GM18858 (cell line): ENCODE measurements around the gene REV1.
"Not testable (repeated sequence)": the region's sequence is repeated elsewhere in the genome, so short reads cannot be mapped to it uniquely, and the experiment has no call there.

Experiments
- ATAC-seq: cut with Tn5 transposase; IDR thresholded peaks from one replicate; pipeline ENCODE4 v1.9.1; 2021; ENCODE audit not compliant: unreplicated experiment

Gene REV1

DNA sequence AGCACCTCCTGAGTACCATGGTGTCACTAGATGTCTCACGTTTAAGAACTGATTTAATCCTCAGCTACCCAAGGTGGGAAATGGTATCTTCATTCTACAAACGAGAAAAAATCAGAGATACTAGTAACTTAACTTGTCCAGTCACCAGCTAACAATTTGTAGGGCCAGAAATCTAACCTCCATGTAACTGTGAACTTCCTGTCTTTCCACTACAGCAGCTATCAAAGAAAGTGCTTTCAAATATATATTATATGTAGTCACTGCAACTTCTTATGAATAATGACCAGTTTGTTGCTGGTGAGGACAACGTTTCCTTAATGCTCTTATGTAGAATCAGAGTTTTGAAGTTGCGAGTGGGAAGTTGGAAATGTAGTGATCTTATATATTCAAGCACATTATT lies 1.9 kb downstream of the REV1 start:
- ATAC-seq = no peak

GRCh38 chr2:99485824-99486223 lies 4.0 kb downstream of the REV1 start:
- no peak for ATAC-seq

DNA sequence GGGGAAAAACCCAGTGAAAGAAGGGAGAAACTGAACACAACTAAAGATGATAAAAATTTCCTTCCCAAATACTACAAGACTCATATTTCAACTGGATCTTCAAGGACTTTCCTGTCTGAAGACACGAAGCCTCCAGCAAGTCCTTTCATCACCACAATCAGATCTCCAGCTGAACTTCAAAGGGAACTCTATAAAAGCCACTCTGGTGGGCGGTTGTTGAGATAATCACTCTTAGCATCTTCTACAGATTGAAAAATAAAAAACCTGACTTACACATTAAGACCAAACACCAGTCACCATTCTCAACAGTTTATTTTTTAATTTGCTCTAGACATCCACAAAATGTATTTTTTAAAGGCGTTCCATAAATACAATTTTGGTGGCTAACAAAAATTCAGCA lies 4.4 kb downstream of the REV1 start:
- ATAC-seq = no peak

GRCh38 chr2:99484205-99484604 lies 5.6 kb downstream of the REV1 start:
- ATAC-seq = no peak

GRCh38 chr2:99481941-99482340 lies 7.9 kb downstream of the REV1 start:
- no peak for ATAC-seq

DNA sequence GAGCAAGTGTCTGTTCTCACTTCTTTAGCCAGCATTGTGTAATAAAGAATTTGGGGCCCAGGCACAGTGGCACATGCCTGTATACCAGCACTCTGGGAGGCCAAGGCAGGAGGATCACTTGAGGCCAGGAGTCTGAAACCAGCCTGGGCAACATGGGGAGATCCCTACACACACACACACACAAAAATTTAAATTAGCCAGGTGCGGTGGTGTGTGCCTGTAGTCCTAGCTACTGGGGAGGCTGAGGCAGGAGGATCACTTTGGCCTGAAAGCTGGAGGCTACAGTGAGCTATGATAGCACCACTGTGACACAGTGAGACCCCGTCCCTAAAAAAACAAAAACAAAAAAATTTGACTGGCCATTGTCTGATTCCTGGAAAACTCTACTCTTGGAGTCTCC lies 8.3 kb downstream of the REV1 start:
- ATAC-seq = no peak

GRCh38 chr2:99480390-99480789 lies 9.4 kb downstream of the REV1 start:
- ATAC-seq = no peak

DNA sequence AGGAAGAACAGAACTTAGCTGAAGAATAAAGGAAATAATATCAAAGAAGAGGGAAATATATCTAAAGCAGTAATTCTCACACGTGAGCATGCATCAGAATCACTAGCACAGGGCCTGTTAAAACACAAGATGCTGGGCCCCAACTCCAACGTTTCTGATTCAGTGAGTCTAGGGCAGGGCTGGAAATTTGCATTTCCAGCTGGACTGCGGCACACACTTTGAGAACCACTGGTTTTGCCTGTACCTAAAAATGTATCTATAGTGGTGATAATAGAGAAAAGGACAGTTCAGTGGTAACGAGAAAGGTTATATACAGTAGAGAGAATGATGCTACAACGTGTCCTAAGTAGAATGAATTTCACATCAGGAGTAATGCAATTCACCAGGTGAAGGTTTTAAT lies 11.2 kb downstream of the REV1 start:
- ATAC-seq = no peak

DNA sequence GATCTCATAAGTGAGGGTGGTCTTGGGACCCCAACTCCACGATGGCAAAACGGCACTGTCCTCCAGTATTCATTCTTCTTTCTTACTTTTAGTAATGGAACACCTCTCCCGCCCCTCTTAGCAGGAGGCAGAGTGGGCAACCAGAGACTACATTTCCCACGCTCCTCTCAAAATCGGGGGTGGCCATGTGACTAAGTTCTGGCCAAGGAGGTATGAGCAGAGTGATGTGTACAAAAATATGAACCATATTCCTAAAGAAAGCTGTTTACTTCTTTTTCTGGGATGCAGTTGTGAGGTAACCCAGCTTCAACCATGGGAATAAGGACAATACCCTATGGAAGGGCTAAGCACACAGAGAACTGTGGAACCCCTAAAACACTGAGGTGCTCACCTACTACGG lies 12.8 kb downstream of the REV1 start:
- no peak for ATAC-seq

DNA sequence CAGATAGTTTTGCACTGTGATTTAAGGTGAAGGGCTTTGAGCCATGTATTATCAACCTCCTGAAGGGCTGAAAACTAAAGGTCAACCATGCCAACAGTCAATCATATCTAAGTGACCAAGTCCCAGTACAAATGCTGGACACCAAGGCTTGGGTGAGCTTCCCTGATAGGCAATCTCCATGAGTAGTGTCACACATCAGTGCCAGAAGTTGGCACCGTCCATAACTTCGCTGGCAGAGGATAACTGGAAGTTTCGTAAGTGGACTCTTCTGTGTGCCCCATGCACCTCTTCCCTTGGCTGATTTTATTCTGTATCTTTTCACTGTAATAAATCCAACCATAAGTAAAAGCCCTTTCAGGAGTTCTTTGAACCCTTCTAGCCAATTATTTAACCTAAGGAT lies 13.2 kb downstream of the REV1 start:
- ATAC-seq = no peak

GRCh38 chr2:99475095-99475494 lies 14.7 kb downstream of the REV1 start:
- not testable (repeated sequence) for ATAC-seq

- ATAC-seq = no peak
These were observed 16.2 kb downstream of the REV1 start for GRCh38 chr2:99473518-99474083.

- no peak for ATAC-seq
These were observed 17.2 kb downstream of the REV1 start for GRCh38 chr2:99472600-99472960.

GRCh38 chr2:99471654-99472599 lies 17.9 kb downstream of the REV1 start:
- no peak for ATAC-seq

DNA sequence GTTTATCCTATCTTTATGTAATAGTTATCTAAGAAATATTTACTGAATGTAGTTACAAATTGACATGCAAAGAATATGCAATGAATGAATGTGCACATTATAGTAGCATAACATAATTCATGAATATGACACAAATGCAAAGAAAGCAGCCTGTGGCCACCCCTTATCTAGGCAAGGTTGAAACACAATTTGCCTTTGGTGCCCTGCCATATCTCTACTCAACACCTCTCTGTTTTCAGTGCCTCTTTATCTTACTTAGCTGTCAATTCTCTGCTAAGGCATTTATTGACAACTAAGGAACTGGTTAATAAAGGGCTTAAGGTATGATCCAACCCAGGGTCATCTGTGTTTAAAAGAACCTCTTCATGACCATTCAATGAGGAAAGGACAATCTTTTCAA lies 18.9 kb downstream of the REV1 start:
- no peak for ATAC-seq

GRCh38 chr2:99470459-99470858 lies 19.4 kb downstream of the REV1 start:
- not testable (repeated sequence) for ATAC-seq

DNA sequence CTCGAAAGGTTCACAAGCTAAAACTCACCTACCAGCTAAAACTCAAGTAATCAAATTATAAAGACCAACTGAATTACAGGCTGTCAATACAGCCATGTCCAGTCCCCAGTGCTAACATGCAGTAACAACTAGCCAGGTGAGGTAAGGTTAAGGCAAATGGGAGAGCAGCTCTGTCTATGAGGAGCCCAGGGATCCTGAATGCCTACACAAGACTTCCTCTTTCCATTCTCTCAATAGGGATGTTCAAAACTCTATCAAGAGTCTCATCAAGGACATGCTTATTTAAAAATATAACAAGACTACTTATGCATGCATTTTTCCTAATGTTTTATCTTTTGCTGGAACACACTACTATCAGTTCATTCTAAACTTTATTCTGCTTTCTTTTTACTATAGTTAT lies 20.4 kb downstream of the REV1 start:
- no peak for ATAC-seq

DNA sequence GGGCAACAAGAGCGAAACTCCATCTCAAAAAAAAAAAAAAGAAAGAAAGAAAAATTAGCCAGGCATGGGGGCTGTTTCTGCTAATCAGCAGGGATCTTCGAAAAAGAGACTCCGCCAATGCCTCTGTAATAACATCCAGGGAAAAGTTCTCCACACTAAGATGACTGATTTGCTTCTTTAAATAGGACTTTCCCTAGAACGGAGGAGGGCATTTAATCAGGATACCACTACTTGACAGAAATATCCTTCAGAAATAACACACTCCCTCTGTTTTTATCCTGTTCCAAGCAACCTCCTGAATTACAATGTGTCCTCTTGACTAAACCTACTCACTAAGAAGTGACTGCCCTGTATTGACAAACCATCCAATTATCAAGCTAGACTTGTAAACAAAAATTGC lies 21.7 kb downstream of the REV1 start:
- ATAC-seq = no peak

DNA sequence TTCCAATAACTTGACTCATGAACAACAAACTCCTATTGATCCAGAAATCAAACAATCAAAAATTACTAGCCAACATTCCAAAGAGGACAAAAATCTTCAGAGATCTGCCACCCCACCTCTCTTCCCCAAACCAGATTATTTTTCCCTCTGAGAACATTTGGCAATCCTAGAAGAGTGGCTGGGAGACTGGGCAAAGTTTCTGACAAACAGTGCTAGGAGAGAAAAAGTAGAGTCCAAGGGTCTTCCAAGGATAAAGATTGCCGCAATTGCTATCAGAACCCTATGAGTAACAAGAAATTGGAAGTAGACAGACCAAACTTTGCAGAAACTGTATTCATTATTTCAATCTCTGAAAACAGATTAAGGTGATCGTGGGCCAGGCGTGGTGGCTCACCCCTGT lies 22.4 kb downstream of the REV1 start:
- ATAC-seq = no peak

DNA sequence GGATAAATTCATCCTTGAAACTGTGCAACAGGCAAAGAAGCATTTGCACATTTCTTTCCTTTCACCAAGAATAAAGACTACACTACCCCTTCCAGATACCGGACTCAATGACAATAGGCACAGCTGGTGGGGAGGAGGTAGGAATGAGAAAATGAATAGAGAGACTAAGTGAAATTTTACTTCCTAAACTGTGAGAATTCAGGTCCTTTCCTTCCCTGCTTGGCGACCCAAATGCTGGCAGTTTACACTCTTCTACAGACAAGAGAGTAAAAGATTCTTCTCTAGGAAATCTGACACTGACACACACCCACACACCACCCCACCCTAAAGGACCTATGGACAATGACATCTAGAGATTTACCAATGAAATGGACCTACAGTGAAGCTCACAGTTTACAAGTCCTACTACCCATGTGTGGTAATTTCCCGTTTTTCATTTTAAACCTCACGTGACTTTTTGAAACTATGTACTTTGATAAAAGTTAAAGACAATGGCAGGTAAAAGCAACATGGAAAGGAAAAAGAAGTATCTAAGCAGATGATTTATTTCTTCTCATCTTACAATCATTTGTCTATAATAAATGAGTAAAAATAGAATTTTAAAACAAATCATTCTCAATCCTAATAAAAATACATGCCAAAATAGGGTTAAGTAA lies 27.9 kb downstream of the REV1 start:
- no peak for ATAC-seq

GRCh38 chr2:99458529-99458928 lies 31.3 kb downstream of the REV1 start:
- no peak for ATAC-seq

- ATAC-seq = no peak
These were observed 38.1 kb downstream of the REV1 start for GRCh38 chr2:99451686-99452085.
